Activated T-cell treated with anti-CD3 and anti-CD28 coated beads, Interleukin-2, amount 50 U/mL, for 72 hours (primary cell): ENCODE measurements around the gene IFITM2. TPM values are rescaled to one million over a fixed set of nuclear protein-coding genes. Genes with fewer than 3 reads are reported as not detected.
"Not testable (repeated sequence)": the region's sequence is repeated elsewhere in the genome, so short reads cannot be mapped to it uniquely, and the experiment has no call there.

Source experiments
- ATAC-seq, 2 donors: fragments of 150-1000 bp; cut with Tn5 transposase; replicated peaks in 1 of 2; 2 replicates each; pipeline ENCODE4 v1.10.0; 2021; ENCODE audit warnings: moderate library complexity in 2 of 2, mild to moderate bottlenecking in 1 of 2
- DNase-seq, 2 donors: peaks; one replicate each; pipeline ENCODE4 v3.0.0; 2021 to 2022; ENCODE audit warnings: mixed read lengths in 1 of 2
- H3K27ac Mint-ChIP-seq: one replicate; pipeline ENCODE4 v1.8.0; 2022; ENCODE audit warnings: mild to moderate bottlenecking, moderate library complexity, mixed read lengths
- H3K27me3 Mint-ChIP-seq: one replicate; pipeline ENCODE4 v1.8.0; 2022; ENCODE audit warnings: low read depth, mixed read lengths
- H3K36me3 Mint-ChIP-seq, 2 donors: one replicate each; pipeline ENCODE4 v1.8.0; 2022; ENCODE audit warnings: mixed read lengths in 2 of 2, mild to moderate bottlenecking in 1 of 2; ENCODE audit not compliant: insufficient read depth in 2 of 2
- H3K4me1 Mint-ChIP-seq: one replicate; pipeline ENCODE4 v1.8.0; 2022; ENCODE audit warnings: low read depth, mixed read lengths
- H3K4me3 Mint-ChIP-seq, 2 donors: one replicate each; pipeline ENCODE4 v1.8.0; 2022; ENCODE audit warnings: mild to moderate bottlenecking in 2 of 2, mixed read lengths in 2 of 2, moderate library complexity in 2 of 2
- H3K9me3 Mint-ChIP-seq, 2 donors: one replicate each; pipeline ENCODE4 v1.8.0; 2022; ENCODE audit warnings: mixed read lengths in 2 of 2
- total RNA-seq, 2 donors: library from RNA; stranded (reverse); gene quantifications; one replicate each; pipeline ENCODE4 v1.2.3, GENCODE V29; 2022

The IFITM2 gene
- total RNA-seq, 2 donors from 2014 or later: 542 to 639 TPM

GRCh38 chr11:331358-332060 is 23.9 kb downstream of the IFITM2 start:
- peak overlapping the region; percentile 43 for H3K27ac Mint-ChIP-seq
- H3K4me3 Mint-ChIP-seq: peak overlapping the region; percentile 75 to 83
- peaks cover 76% of the 10 kb centered on the region for H3K4me1 Mint-ChIP-seq

GRCh38 chr11:332651-333480 is 25.2 kb downstream of the IFITM2 start:
- ATAC-seq (no peak), DNase-seq (no peak)
- H3K36me3 Mint-ChIP-seq: peaks cover 0 to 2% of the 10 kb centered on the region in 2 donors
- peak overlapping the region; percentile 10 to 32 for H3K4me3 Mint-ChIP-seq
- H3K27ac Mint-ChIP-seq: no peak overlapping the region
- H3K27me3 Mint-ChIP-seq: no peaks in the 10 kb centered on the region
- peaks cover 72% of the 10 kb centered on the region for H3K4me1 Mint-ChIP-seq
- no peaks in the 10 kb centered on the region for H3K9me3 Mint-ChIP-seq

More at GRCh38 chr11:331358-332060, 23.9 kb downstream of the IFITM2 start:
- no peak for DNase-seq
- ATAC-seq: no peak
- peaks cover 0 to 2% of the 10 kb centered on the region in 2 donors for H3K36me3 Mint-ChIP-seq
- no peaks in the 10 kb centered on the region for H3K9me3 Mint-ChIP-seq
- no peaks in the 10 kb centered on the region for H3K27me3 Mint-ChIP-seq

- not testable (repeated sequence) for H3K9me3 Mint-ChIP-seq, H3K4me3 Mint-ChIP-seq, DNase-seq, ATAC-seq, H3K27me3 Mint-ChIP-seq, H3K36me3 Mint-ChIP-seq
- Mint-ChIP-seq H3K4me1 (peaks cover 65% of the 10 kb centered on the region), H3K27ac (peak overlapping the region; percentile 43)
Observed at GRCh38 chr11:333616-334263, 26.1 kb downstream of the IFITM2 start.

- Mint-ChIP-seq H3K27ac (no peak overlapping the region), H3K27me3 (no peaks in the 10 kb centered on the region), H3K9me3 (no peaks in the 10 kb centered on the region), H3K4me3 (no peak overlapping the region), H3K36me3 (no peaks in the 10 kb centered on the region), H3K4me1 (peaks cover 58% of the 10 kb centered on the region)
- ATAC-seq (no peak), DNase-seq (no peak)
Observed at GRCh38 chr11:334264-334994, 26.8 kb downstream of the IFITM2 start.

- Mint-ChIP-seq H3K27ac (no peak overlapping the region), H3K36me3 (no peaks in the 10 kb centered on the region), H3K9me3 (no peaks in the 10 kb centered on the region), H3K4me1 (peaks cover 49% of the 10 kb centered on the region), H3K4me3 (no peak overlapping the region), H3K27me3 (no peaks in the 10 kb centered on the region)
- DNase-seq: no peak
- ATAC-seq: no peak
Observed at GRCh38 chr11:335779-336658, 28.4 kb downstream of the IFITM2 start.

- Mint-ChIP-seq H3K36me3 (no peaks in the 10 kb centered on the region), H3K9me3 (no peaks in the 10 kb centered on the region), H3K27ac (no peak overlapping the region)
Observed at GRCh38 chr11:336659-337198, 29.1 kb downstream of the IFITM2 start.

GRCh38 chr11:337711-338110 is 30.1 kb downstream of the IFITM2 start:
- Mint-ChIP-seq H3K4me1 (peaks cover 48% of the 10 kb centered on the region), H3K4me3 (no peak overlapping the region), H3K27ac (no peak overlapping the region), H3K36me3 (no peaks in the 10 kb centered on the region), H3K27me3 (no peaks in the 10 kb centered on the region), H3K9me3 (no peaks in the 10 kb centered on the region)
- DNase-seq (no peak), ATAC-seq (no peak)

More at GRCh38 chr11:336659-337198, 29.1 kb downstream of the IFITM2 start:
- H3K4me3 Mint-ChIP-seq: no peak overlapping the region
- peaks cover 49% of the 10 kb centered on the region for H3K4me1 Mint-ChIP-seq
- no peak for DNase-seq
- no peak for ATAC-seq
- H3K27me3 Mint-ChIP-seq: no peaks in the 10 kb centered on the region

GRCh38 chr11:339963-340362 is 32.3 kb downstream of the IFITM2 start:
- Mint-ChIP-seq H3K36me3 (peaks cover 0 to 1% of the 10 kb centered on the region in 2 donors), H3K9me3 (no peaks in the 10 kb centered on the region), H3K4me1 (peaks cover 43% of the 10 kb centered on the region), H3K27ac (no peak overlapping the region), H3K27me3 (no peaks in the 10 kb centered on the region), H3K4me3 (no peak overlapping the region)
- DNase-seq (no peak), ATAC-seq (no peak)

GRCh38 chr11:340539-341512 is 33.2 kb downstream of the IFITM2 start:
- ATAC-seq (no peak), DNase-seq (no peak)
- Mint-ChIP-seq H3K27me3 (no peaks in the 10 kb centered on the region), H3K27ac (peak overlapping the region; percentile 94), H3K36me3 (peaks cover 0 to 3% of the 10 kb centered on the region in 2 donors), H3K9me3 (no peaks in the 10 kb centered on the region), H3K4me1 (peaks cover 36% of the 10 kb centered on the region), H3K4me3 (no peak overlapping the region)

GRCh38 chr11:342328-342727 is 34.7 kb downstream of the IFITM2 start:
- Mint-ChIP-seq H3K9me3 (no peaks in the 10 kb centered on the region), H3K4me1 (peaks cover 23% of the 10 kb centered on the region), H3K27me3 (no peaks in the 10 kb centered on the region), H3K27ac (peak overlapping the region; percentile 72), H3K4me3 (peak overlapping the region in 1 of 2 donors; percentile 27), H3K36me3 (peaks cover 0 to 3% of the 10 kb centered on the region in 2 donors)
- DNase-seq (no peak), ATAC-seq (peak in 1 of 2 donors; percentile 47)
